Spinal cord (tissue), 10 donors: Measurements from ENCODE around the gene ZDHHC13. TPM values are rescaled to one million over a fixed set of nuclear protein-coding genes. Genes with fewer than 3 reads are reported as not detected.

Source experiments
- DNase-seq, 6 donors: peaks; one replicate each; pipeline versions ENCODE4 v3.0.0 to v3.0.0-alpha.2; 2013 to 2015; ENCODE audit warnings: low spot score in 6 of 6, low read depth in 4 of 6
- H3K27ac ChIP-seq: one replicate; pipeline ENCODE4 v1.5.1; 2013; ENCODE audit warnings: low read depth, low read length, control low read depth
- H3K27me3 ChIP-seq: one replicate; pipeline ENCODE4 v1.6.1; 2013; ENCODE audit warnings: low read length; ENCODE audit not compliant: control insufficient read depth, insufficient read depth
- H3K36me3 ChIP-seq: one replicate; pipeline ENCODE4 v1.6.1; 2013; ENCODE audit warnings: low read length; ENCODE audit not compliant: control insufficient read depth, insufficient read depth
- H3K4me1 ChIP-seq: one replicate; pipeline ENCODE4 v1.6.1; 2013; ENCODE audit warnings: low read length; ENCODE audit not compliant: control insufficient read depth, insufficient read depth
- H3K4me3 ChIP-seq: one replicate; pipeline ENCODE4 v1.5.1; 2013; ENCODE audit warnings: low read depth, low read length, control low read depth
- H3K9me3 ChIP-seq: one replicate; pipeline ENCODE4 v1.6.1; 2013; ENCODE audit warnings: low read length; ENCODE audit not compliant: control insufficient read depth, insufficient read depth
- WGBS: methylation state at CpG from one replicate; pipeline ENCODE4 v1.1.5; 2013; ENCODE audit warnings: missing lambda C conversion rate; ENCODE audit not compliant: insufficient coverage; 5-methylcytosine and 5-hydroxymethylcytosine counted together
- polyA plus RNA-seq, 2 donors: library from polyadenylated mRNA; unstranded; fragments of 120-200 nt; gene quantifications; one replicate each; pipeline ENCODE4 v1.2.1, GENCODE V29; 2013; ENCODE audit not compliant: insufficient read length in 2 of 2
- total RNA-seq, 2 donors: library from RNA; depleted of rRNA in 1 of 2; stranded (reverse); fragments of 120-200 nt in 1 of 2; fragments of >200 nt in 1 of 2; gene quantifications; one replicate each; pipeline versions ENCODE4 v1.2.3 to v1.2.4, GENCODE V29; 2013 to 2014
- donor health status: healthy.

The ZDHHC13 gene
- total and polyA plus RNA-seq, 4 donors: 11.2 to 35.8 (median 22.1) TPM

- no peaks in the 10 kb centered on the region for H3K27me3 ChIP-seq
- no peak for DNase-seq
- H3K27ac ChIP-seq: no peak overlapping the region
- no peaks in the 10 kb centered on the region for H3K36me3 ChIP-seq
- H3K4me3 ChIP-seq: no peak overlapping the region
- no peaks in the 10 kb centered on the region for H3K4me1 ChIP-seq
- no CpG with 5 or more reads among the region's 2 CpGs for WGBS
- H3K9me3 ChIP-seq: no peaks in the 10 kb centered on the region
Observed at GRCh38 chr11:19094859-19095258, 22.1 kb upstream of the ZDHHC13 start.

GRCh38 chr11:19099093-19099492 lies 17.9 kb upstream of the ZDHHC13 start:
- no peak for DNase-seq
- 90% methylated on average over 3 of the region's 3 CpGs for WGBS

GRCh38 chr11:19100885-19101284 lies 16.1 kb upstream of the ZDHHC13 start:
- Histone ChIP-seq H3K27ac (no peak overlapping the region), H3K36me3 (no peaks in the 10 kb centered on the region), H3K4me1 (no peaks in the 10 kb centered on the region), H3K9me3 (no peaks in the 10 kb centered on the region), H3K27me3 (no peaks in the 10 kb centered on the region), H3K4me3 (no peak overlapping the region)
- WGBS: no CpG with 5 or more reads among the region's 4 CpGs
- no peak for DNase-seq

More at GRCh38 chr11:19099093-19099492, 17.9 kb upstream of the ZDHHC13 start:
- H3K9me3 ChIP-seq: no peaks in the 10 kb centered on the region
- H3K4me3 ChIP-seq: no peak overlapping the region
- no peak overlapping the region for H3K27ac ChIP-seq
- no peaks in the 10 kb centered on the region for H3K36me3 ChIP-seq
- H3K4me1 ChIP-seq: no peaks in the 10 kb centered on the region
- no peaks in the 10 kb centered on the region for H3K27me3 ChIP-seq

- H3K9me3 ChIP-seq: no peaks in the 10 kb centered on the region
- no peaks in the 10 kb centered on the region for H3K27me3 ChIP-seq
- no peak overlapping the region for H3K27ac ChIP-seq
- H3K4me3 ChIP-seq: no peak overlapping the region
- H3K4me1 ChIP-seq: no peaks in the 10 kb centered on the region
- DNase-seq: peak in 1 of 6 donors; percentile 55
- H3K36me3 ChIP-seq: no peaks in the 10 kb centered on the region
- WGBS: no CpG with 5 or more reads among the region's 4 CpGs
Observed at GRCh38 chr11:19101796-19102520, 15.0 kb upstream of the ZDHHC13 start.

- Histone ChIP-seq H3K4me3 (no peak overlapping the region), H3K27ac (no peak overlapping the region), H3K27me3 (no peaks in the 10 kb centered on the region), H3K9me3 (no peaks in the 10 kb centered on the region), H3K36me3 (no peaks in the 10 kb centered on the region), H3K4me1 (no peaks in the 10 kb centered on the region)
- no peak for DNase-seq
- no CpG with 5 or more reads among the region's 1 CpG for WGBS
Observed at GRCh38 chr11:19102521-19102900, 14.5 kb upstream of the ZDHHC13 start.

GRCh38 chr11:19105011-19105410 lies 12.0 kb upstream of the ZDHHC13 start:
- Histone ChIP-seq H3K27me3 (no peaks in the 10 kb centered on the region), H3K4me3 (no peak overlapping the region), H3K9me3 (no peaks in the 10 kb centered on the region), H3K27ac (no peak overlapping the region), H3K4me1 (no peaks in the 10 kb centered on the region), H3K36me3 (no peaks in the 10 kb centered on the region)
- no peak for DNase-seq
- WGBS: 100% methylated on average over 1 of the region's 1 CpG

GRCh38 chr11:19107125-19107524 lies 9.8 kb upstream of the ZDHHC13 start:
- DNase-seq: peak in 1 of 6 donors; percentile 51
- H3K36me3 ChIP-seq: no peaks in the 10 kb centered on the region
- no peaks in the 10 kb centered on the region for H3K4me1 ChIP-seq
- H3K27ac ChIP-seq: no peak overlapping the region
- H3K9me3 ChIP-seq: no peaks in the 10 kb centered on the region
- H3K27me3 ChIP-seq: no peaks in the 10 kb centered on the region
- H3K4me3 ChIP-seq: no peak overlapping the region
- WGBS: 100% methylated on average over 1 of the region's 1 CpG

- no peak overlapping the region for H3K27ac ChIP-seq
- H3K4me1 ChIP-seq: no peaks in the 10 kb centered on the region
Observed at GRCh38 chr11:19110295-19110694, 6.7 kb upstream of the ZDHHC13 start.

GRCh38 chr11:19111809-19112208 lies 5.2 kb upstream of the ZDHHC13 start:
- Histone ChIP-seq H3K27ac (no peak overlapping the region), H3K9me3 (no peaks in the 10 kb centered on the region), H3K36me3 (no peaks in the 10 kb centered on the region), H3K27me3 (no peaks in the 10 kb centered on the region), H3K4me3 (no peak overlapping the region), H3K4me1 (peaks cover 3% of the 10 kb centered on the region)
- no peak for DNase-seq

More at GRCh38 chr11:19110295-19110694, 6.7 kb upstream of the ZDHHC13 start:
- peak in 3 of 6 donors; percentile 17 to 82 (median 62) for DNase-seq
- Histone ChIP-seq H3K4me3 (no peak overlapping the region), H3K27me3 (no peaks in the 10 kb centered on the region), H3K9me3 (no peaks in the 10 kb centered on the region), H3K36me3 (no peaks in the 10 kb centered on the region)
- WGBS: 57% methylated on average over 2 of the region's 3 CpGs

- Histone ChIP-seq H3K4me1 (peaks cover 17% of the 10 kb centered on the region), H3K9me3 (no peaks in the 10 kb centered on the region), H3K36me3 (no peaks in the 10 kb centered on the region), H3K27me3 (no peaks in the 10 kb centered on the region), H3K4me3 (peak overlapping the region; percentile 72), H3K27ac (no peak overlapping the region)
- no peak for DNase-seq
- 16% methylated on average over 6 of the region's 16 CpGs for WGBS
Observed at GRCh38 chr11:19116276-19116970, 545 bp upstream of the ZDHHC13 start.
